GM21381 (cell line): ENCODE data around the gene SULT2B1.

Source experiments
- ATAC-seq: cut with Tn5 transposase; IDR thresholded peaks from one replicate; pipeline ENCODE4 v1.9.1; 2021; ENCODE audit warnings: mild to moderate bottlenecking, moderate library complexity; ENCODE audit not compliant: unreplicated experiment

Gene SULT2B1

GRCh38 chr19:48633148-48634035, 81.4 kb downstream of the SULT2B1 start:
- ATAC-seq, result no peak

GRCh38 chr19:48634036-48634342, 82.0 kb downstream of the SULT2B1 start:
- ATAC-seq, result no peak

- ATAC-seq, result peak; percentile 36
These were observed 82.7 kb downstream of the SULT2B1 start for GRCh38 chr19:48634424-48635262.

DNA sequence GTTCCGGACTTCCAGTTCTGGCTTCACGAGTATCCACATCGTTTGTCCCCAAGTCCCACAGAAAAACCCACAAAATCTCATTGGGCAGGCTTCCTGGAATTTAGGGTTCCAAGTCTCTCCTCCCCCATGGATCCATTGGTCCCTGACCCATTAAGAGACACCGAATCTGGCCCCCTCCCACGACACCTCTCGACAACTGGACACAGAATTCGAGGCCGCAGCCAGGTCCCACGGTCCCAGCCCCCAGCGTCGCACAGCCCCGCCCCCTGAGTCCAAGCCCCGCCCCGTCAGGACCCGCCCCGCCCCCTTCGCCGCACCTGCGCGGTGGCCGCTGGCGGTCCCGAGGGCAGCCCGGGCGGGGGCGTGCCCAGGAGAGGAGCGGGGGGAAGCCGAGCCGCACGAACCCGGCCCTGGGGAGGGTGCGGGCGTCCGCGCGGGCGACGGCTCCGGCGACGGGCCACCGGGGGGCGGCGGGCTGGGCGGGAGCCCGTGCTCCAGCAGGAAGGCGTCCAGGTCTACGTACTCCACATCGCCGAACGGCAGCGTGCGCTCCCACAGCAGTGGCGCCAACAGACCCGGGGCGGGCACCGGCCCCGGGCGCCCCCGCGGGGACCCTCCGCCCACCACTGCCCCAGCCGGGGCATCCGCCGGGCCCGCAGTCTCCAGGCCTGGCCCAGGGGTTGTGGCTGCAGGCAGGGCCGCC, 83.4 kb downstream of the SULT2B1 start:
- no peak for ATAC-seq

GRCh38 chr19:48635966-48636858, 84.2 kb downstream of the SULT2B1 start:
- no peak for ATAC-seq

GRCh38 chr19:48636859-48637448, 85.0 kb downstream of the SULT2B1 start, which contains the start of gene DBP:
Gene DBP (minus strand): TSS chr19:48637379. CDS start chr19:48636994, 385 bp downstream.
- ATAC-seq, result no peak

- ATAC-seq, result peak; percentile 61
These were observed 85.5 kb downstream of the SULT2B1 start for GRCh38 chr19:48637449-48637947.

DNA sequence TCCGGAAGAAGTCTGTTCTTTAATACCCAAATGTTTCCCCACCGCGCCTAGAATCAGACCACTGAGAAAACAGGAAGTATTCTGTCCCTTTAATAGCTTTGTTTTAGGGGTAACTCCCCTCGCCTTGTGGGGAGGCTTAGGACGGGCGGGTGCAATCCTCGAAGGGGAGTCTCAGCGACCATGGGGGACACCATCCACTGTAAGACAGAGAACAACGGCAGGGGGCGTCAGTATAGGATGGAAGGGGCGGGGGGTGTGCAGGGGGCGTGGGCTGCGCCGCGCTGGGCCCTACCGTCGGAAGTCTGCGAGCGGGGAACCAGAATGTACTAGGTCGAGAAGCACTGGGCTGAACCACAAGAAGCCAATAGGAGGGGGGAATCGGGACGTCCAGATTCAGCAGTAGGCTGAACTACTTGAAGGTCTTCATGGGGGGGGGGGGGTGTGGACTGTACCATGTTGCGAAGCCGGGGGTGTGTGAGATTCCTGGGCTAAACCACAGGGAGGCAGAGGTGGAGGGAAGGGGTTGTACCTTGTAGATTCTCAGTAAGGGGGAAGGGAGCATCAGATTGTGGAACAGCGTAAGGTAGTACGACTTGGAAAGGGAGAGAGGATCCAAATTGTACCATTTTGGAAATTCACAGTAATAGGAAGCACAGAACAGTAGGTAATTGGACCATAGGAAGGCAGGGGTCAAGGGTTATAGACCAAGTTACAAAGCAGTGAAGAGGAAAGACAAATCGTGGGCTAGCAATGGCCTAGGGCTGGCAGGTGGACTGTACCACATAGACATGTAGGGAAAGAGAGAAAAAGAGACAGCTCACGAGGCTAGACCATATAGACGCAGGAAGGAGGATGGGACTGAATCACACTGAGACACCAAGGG, 86.2 kb downstream of the SULT2B1 start:
- peak; percentile 12 for ATAC-seq

DNA sequence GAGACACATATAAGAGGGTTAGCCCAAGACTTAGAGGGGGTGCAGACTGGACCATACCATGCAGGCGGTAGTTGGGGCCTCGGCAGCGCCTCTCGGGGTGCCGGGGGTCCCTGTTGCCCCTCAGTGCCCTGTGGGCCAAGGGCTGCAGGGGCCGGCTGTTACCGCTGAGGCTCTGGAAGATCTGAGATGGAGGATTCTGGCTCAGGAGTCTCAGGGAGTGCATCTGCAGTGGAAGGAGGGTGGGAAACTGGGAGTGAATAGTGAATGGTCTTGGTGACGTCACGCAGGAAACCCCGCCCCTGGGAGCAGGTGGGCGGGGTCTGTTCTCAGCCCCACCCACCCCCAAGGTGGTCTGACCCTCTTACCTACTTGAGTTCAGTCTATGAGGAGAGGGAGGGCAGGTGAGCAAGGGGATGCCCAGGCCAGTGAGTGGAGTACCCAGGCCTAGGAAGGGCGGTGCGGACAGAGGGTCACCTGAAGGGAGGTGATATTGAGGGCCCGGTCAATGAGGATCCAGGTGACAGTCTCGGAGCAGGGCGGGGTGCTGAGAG, 86.9 kb downstream of the SULT2B1 start:
- no peak for ATAC-seq

GRCh38 chr19:48639483-48640375, 87.8 kb downstream of the SULT2B1 start:
- ATAC-seq, result no peak

GRCh38 chr19:48641850-48642249, 89.9 kb downstream of the SULT2B1 start:
- no peak for ATAC-seq

GRCh38 chr19:48642862-48643261, 90.9 kb downstream of the SULT2B1 start:
- ATAC-seq, result no peak

GRCh38 chr19:48644355-48644754, 92.4 kb downstream of the SULT2B1 start:
- no peak for ATAC-seq

- ATAC-seq, result no peak
These were observed 93.1 kb downstream of the SULT2B1 start for GRCh38 chr19:48644839-48645619.

DNA sequence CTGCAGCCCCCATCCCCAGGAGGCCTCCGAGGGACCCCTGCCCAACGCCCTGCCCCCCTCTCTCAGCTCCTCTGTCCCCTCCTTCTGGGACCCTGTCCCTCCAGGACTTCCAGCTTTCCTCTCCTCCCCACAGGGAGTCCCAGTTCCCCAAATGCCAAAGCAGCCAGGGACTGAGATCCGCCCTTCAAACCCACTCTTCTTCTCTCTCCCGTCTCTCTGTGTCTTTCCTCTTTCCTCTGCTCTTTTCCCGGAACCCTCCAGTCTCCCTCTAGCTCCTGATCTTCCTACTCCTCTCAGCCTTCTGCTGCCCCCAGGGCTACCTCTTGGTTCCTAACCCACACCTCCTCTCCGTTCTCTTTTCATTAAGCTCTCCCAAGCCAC, 93.6 kb downstream of the SULT2B1 start:
- ATAC-seq, result no peak

GRCh38 chr19:48646001-48646721, 94.2 kb downstream of the SULT2B1 start, which contains the start of gene CA11:
Gene CA11 (minus strand): TSS chr19:48646187. CDS start chr19:48645632, 555 bp downstream.
- peak; percentile 79 for ATAC-seq
